ENCODE results near the gene NUP50. TPM values are rescaled to one million over a fixed set of nuclear protein-coding genes. Genes with fewer than 3 reads are reported as not detected.

The NUP50 gene
- total RNA-seq, 1 experiment from 2014 or later, result 134 TPM

GRCh38 chr22:45233827-45234226 is 70.1 kb downstream of the NUP50 start:
- H3K27ac Mint-ChIP-seq, result peak overlapping the region in 2 of 3 experiments; percentile 44 to 92; a peak in 3 of 7 replicates
- no peak for TF ChIP-seq CTCF (conservative IDR thresholded peaks at IDR 0.05)
- H3K36me3 Mint-ChIP-seq (ENCODE audit: insufficient read depth in 1 of 3, low read depth in 3 of 3), result peaks cover 8 to 12% (median 10%) of the 10 kb centered on the region in 3 experiments; a peak in 5 of 7 replicates

More at GRCh38 chr22:45233827-45234226, 70.1 kb downstream of the NUP50 start:
- DNase-seq, result no peak
- Histone ChIP-seq H3K23me2 (ENCODE audit: insufficient read length, low read depth, low read length, poor library complexity, severe bottlenecking) (no peaks in the 10 kb centered on the region), H3K4me2 (ENCODE audit: insufficient read depth, insufficient read length, low read length) (no peak overlapping the region), H3K23ac (ENCODE audit: insufficient read length, low read depth, low read length) (no peak overlapping the region), H3K9me3 (ENCODE audit: control insufficient read depth, low read depth, low read length) (no peaks in the 10 kb centered on the region), H2BK120ac (ENCODE audit: low read depth, low read length, poor library complexity, severe bottlenecking) (no peak overlapping the region), H3K27me3 (ENCODE audit: insufficient read depth, low read length) (no peaks in the 10 kb centered on the region), H4K8ac (replicated peaks; ENCODE audit: insufficient read length, low read depth, low read length) (no peak overlapping the region), H2AK5ac (ENCODE audit: insufficient read length, low read length) (no peak overlapping the region), H2AFZ (ENCODE audit: low read length) (no peak overlapping the region), H3K4ac (ENCODE audit: low read depth, low read length) (no peak overlapping the region), H4K20me1 (ENCODE audit: control insufficient read depth, insufficient read depth, insufficient read length) (no peaks in the 10 kb centered on the region), H3T11ph (ENCODE audit: low read length) (no peak overlapping the region), H2BK20ac (ENCODE audit: low read depth, low read length, poor library complexity, severe bottlenecking) (no peak overlapping the region), H3K14ac (ENCODE audit: insufficient read depth, low read length) (no peak overlapping the region), H2BK5ac (ENCODE audit: insufficient read length, low read length) (no peak overlapping the region), H3K18ac (ENCODE audit: insufficient read length, low read depth, low read length) (no peak overlapping the region), H3K27ac (ENCODE audit: insufficient read length, low read depth, low read length) (no peak overlapping the region), H3K9ac (ENCODE audit: extremely low read depth, insufficient read length, low read length) (no peak overlapping the region), H3K56ac (ENCODE audit: insufficient read length, low read depth, low read length) (no peak overlapping the region), H3K4me1 (ENCODE audit: insufficient read depth, low read length) (no peaks in the 10 kb centered on the region), H3K79me2 (ENCODE audit: insufficient read depth, low read length) (no peaks in the 10 kb centered on the region; the same call in 1 of the 2 replicates), H3K79me1 (ENCODE audit: insufficient read depth, low read depth, low read length, poor library complexity, severe bottlenecking) (no peaks in the 10 kb centered on the region), H2BK12ac (ENCODE audit: insufficient read length, low read depth, low read length) (no peak overlapping the region), H4K91ac (ENCODE audit: insufficient read length, low read depth, low read length) (no peak overlapping the region), H4K5ac (ENCODE audit: insufficient read length, low read depth, low read length) (no peak overlapping the region), H2BK15ac (ENCODE audit: low read depth, low read length) (no peak overlapping the region)
- no CpG with 5 or more reads among the region's 10 CpGs for WGBS (ENCODE audit: extremely low coverage, insufficient read length, low lambda C conversion rate)
- Mint-ChIP-seq H3K27me3 (ENCODE audit: low read depth) (0 out of 2 replicates have a peak, but pooled peaks cover 1% of the 10 kb centered on the region), H3K4me1 (peaks cover 17 to 20% of the 10 kb centered on the region in 2 experiments), H3K9me3 (no peaks in the 10 kb centered on the region), H3K4me3 (no peak overlapping the region)
